HFF-Myc (cell line): ENCODE measurements around the gene WNT6.

Source experiments
- DNase-seq: peaks from one replicate; pipeline ENCODE4 v3.0.0-alpha.2; 2011; ENCODE audit warnings: low read depth; ENCODE audit errors: extremely low read depth
- H3K4me3 ChIP-seq: replicated peaks from 2 replicates; pipeline ENCODE4 v1.5.1; 2011; ENCODE audit warnings: low read depth, mild to moderate bottlenecking, control low read depth, low read length
- TF ChIP-seq, protein P1 (sequence below): IDR thresholded peaks from 2 replicates; pipeline ENCODE4 v1.5.1; 2012; ENCODE audit warnings: mild to moderate bottlenecking, low read depth, low read length, control low read depth; ENCODE audit errors: missing control alignments

The WNT6 gene

GRCh38 chr2:218876562-218877219 is 17.1 kb downstream of the WNT6 start:
- TF ChIP-seq, protein P1, sequence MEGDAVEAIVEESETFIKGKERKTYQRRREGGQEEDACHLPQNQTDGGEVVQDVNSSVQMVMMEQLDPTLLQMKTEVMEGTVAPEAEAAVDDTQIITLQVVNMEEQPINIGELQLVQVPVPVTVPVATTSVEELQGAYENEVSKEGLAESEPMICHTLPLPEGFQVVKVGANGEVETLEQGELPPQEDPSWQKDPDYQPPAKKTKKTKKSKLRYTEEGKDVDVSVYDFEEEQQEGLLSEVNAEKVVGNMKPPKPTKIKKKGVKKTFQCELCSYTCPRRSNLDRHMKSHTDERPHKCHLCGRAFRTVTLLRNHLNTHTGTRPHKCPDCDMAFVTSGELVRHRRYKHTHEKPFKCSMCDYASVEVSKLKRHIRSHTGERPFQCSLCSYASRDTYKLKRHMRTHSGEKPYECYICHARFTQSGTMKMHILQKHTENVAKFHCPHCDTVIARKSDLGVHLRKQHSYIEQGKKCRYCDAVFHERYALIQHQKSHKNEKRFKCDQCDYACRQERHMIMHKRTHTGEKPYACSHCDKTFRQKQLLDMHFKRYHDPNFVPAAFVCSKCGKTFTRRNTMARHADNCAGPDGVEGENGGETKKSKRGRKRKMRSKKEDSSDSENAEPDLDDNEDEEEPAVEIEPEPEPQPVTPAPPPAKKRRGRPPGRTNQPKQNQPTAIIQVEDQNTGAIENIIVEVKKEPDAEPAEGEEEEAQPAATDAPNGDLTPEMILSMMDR: peak; percentile 98
- H3K4me3 ChIP-seq: no peak overlapping the region
- DNase-seq: no peak

GRCh38 chr2:218877331-218877730 is 17.7 kb downstream of the WNT6 start:
- DNase-seq: no peak
- H3K4me3 ChIP-seq: no peak overlapping the region
- TF ChIP-seq, protein P1: no peak

DNA sequence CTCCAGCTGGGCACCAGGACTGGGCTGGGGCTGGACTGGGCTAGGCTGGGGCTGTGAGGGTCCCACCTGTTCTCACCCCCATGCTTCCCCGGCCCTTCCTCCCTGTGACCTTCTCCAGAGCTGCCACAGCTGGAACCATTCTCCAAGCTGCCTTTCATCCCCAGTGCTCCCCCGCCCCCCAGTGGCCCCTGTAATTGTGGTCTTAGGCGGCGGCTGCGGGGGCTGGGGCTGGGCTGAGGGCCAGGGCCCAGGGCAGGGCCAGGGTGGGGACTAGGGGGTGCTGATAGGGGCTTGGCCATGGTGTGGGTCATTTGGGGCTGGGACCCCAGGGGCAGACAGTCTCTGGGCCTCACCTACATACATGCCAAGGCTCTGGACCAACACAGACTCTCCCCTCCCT is 18.3 kb downstream of the WNT6 start:
- no peak overlapping the region for H3K4me3 ChIP-seq
- TF ChIP-seq, protein P1: no peak
- DNase-seq: no peak

GRCh38 chr2:218878486-218878885 is 18.9 kb downstream of the WNT6 start:
- TF ChIP-seq, protein P1: no peak

DNA sequence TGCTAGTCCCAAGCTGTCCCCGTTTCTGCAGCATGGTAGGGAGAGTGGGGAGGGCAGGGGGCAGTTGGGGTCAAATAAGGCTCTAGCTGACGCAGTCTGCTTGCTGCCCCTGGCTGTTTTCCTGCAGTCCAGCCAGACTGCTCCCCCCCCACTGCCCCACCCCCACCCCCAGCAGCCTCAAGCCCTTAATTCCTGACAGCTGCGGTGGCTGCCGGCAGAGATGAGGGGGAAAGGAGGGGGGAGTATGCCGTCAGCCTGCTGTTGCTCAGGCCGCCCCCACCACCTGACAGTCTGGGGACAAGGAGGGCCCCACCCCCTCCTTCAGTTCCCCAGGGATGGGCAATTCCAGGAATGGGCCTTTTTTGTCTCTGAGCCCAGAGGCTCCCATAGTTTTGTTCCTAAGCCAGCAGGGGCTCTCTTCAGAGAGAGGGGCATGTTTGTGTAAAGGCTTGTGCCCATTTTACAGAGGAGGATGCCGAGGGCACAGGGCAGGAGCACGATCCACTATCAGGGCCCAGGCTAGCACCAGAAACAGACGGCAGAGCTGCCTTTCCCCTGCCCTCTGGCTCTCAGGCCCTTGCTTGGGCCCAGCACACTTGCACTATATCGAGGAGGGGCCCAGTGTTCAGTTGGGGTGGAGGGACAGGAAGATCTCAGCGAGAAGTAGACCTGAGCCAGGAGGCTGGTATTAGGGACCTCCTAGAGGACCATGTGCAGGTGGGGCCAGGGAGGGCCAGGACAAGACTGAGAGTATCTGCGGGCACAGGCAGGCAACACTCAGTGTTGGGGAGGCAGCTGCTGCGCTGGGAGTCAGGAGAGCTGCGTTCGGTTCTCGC is 19.5 kb downstream of the WNT6 start:
- H3K4me3 ChIP-seq: no peak overlapping the region
- TF ChIP-seq, protein P1: no peak
- no peak for DNase-seq

More at GRCh38 chr2:218878486-218878885, 18.9 kb downstream of the WNT6 start:
- DNase-seq: no peak
- H3K4me3 ChIP-seq: no peak overlapping the region

DNA sequence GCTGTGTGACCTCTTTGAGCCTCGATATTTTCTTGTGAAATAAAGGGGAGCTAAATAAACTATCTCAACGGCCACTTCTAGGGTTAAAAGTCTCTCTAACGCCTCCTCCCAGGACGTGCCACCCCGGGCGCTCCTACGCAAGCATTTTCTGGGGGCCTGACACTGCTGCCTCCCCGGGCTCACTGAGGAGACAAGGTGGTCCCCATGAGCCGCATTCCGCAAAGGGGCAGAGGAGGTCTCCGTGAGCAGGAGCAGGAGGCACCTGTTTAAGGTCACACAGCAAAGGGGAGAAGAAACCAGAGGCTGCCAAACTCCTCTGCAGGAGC is 20.1 kb downstream of the WNT6 start:
- DNase-seq: no peak
- H3K4me3 ChIP-seq: no peak overlapping the region

More for the DNA sequence above, 20.1 kb downstream of the WNT6 start:
- TF ChIP-seq, protein P1: no peak
